A673 (cell line): Measurements from ENCODE around the gene ARID5B. TPM values are rescaled to one million over a fixed set of nuclear protein-coding genes. Genes with fewer than 3 reads are reported as not detected.

Experiments used
- BruUV-seq: library from RNA; stranded (reverse); fragments of 400-500 nt; replicated peaks from 2 replicates; lab custom pipeline; 2021; lab: Mats Ljungman, UMichigan
- CTCF ChIA-PET: fragments of 300-600 bp; sonication (Branson Sonifier 250); formaldehyde crosslinking; loops from one replicate; lab custom pipeline; 2022; ENCODE audit warnings: antibody characterized with exemption; lab: Charles Lee
- POLR2A ChIA-PET: fragments of 300-600 bp; sonication (Branson Sonifier 250); formaldehyde crosslinking; loops from one replicate; lab custom pipeline; 2022; ENCODE audit warnings: antibody characterized with exemption; ENCODE audit not compliant: low non-redundant PET; lab: Charles Lee
- DNase-seq: peaks from one replicate; pipeline ENCODE4 v3.0.0-alpha.2; 2015; ENCODE audit warnings: low spot score
- H3K27ac ChIP-seq: fragments of 200-600 bp; sonication (generic); 2 replicates; pipeline ENCODE4 v1.5.1; 2016; ENCODE audit warnings: mixed run types, low read depth, mild to moderate bottlenecking, mixed read lengths, antibody characterized with exemption, low read length; ENCODE audit not compliant: poor library complexity, severe bottlenecking
- H3K27me3 ChIP-seq: fragments of 200-600 bp; sonication (generic); replicated peaks from 2 replicates; pipeline ENCODE4 v1.6.1; 2017; ENCODE audit warnings: mixed run types, low read depth, mild to moderate bottlenecking, mixed read lengths, antibody characterized with exemption, low read length; ENCODE audit not compliant: insufficient read depth, poor library complexity
- H3K36me3 ChIP-seq: fragments of 200-600 bp; sonication (generic); 2 replicates; pipeline ENCODE4 v1.6.1; 2016; ENCODE audit warnings: mixed run types, mild to moderate bottlenecking, mixed read lengths, antibody characterized with exemption, low read length; ENCODE audit not compliant: insufficient read depth, poor library complexity, severe bottlenecking
- H3K4me1 ChIP-seq: fragments of 200-600 bp; sonication (generic); 2 replicates; pipeline ENCODE4 v1.6.1; 2017; ENCODE audit warnings: mixed run types, mild to moderate bottlenecking, mixed read lengths, antibody characterized with exemption, low read length; ENCODE audit not compliant: insufficient read depth, poor library complexity, severe bottlenecking
- H3K4me3 ChIP-seq: fragments of 200-600 bp; sonication (generic); 2 replicates; pipeline ENCODE4 v1.5.1; 2016; ENCODE audit warnings: low read depth, mixed run types, mild to moderate bottlenecking, mixed read lengths, low read length; ENCODE audit not compliant: poor library complexity, severe bottlenecking
- H3K9me3 ChIP-seq: fragments of 200-600 bp; sonication (generic); 2 replicates; pipeline ENCODE4 v1.6.1; 2016; ENCODE audit warnings: mixed run types, low read depth, mild to moderate bottlenecking, mixed read lengths, antibody characterized with exemption, low read length; ENCODE audit not compliant: poor library complexity, severe bottlenecking
- EZH2 ChIP-seq: fragments of 200-600 bp; sonication (generic); IDR thresholded peaks from 2 replicates; pipeline ENCODE4 v1.6.1; 2017; ENCODE audit warnings: borderline replicate concordance, low read depth, mild to moderate bottlenecking, mixed read lengths, antibody characterized with exemption, low read length; ENCODE audit not compliant: poor library complexity, severe bottlenecking
- intact Hi-C: fragments of 100-400 bp; cut with micrococcal nuclease; formaldehyde crosslinking; loops from one replicate; pipeline ENCODE4 v1.10.0; 2022; ENCODE audit not compliant: unreplicated experiment
- total RNA-seq: library from RNA; stranded (reverse); gene quantifications from 2 replicates; pipeline ENCODE4 v1.2.3, GENCODE V29; 2021
- TF ChIP-seq, protein P1 (sequence below): fragments of 300-800, 200-600 bp; sonication (generic); conservative IDR thresholded peaks from 2 replicates; pipeline ENCODE4 v1.5.1; 2017; ENCODE audit warnings: low read depth, mild to moderate bottlenecking, antibody characterized with exemption, low read length, moderate library complexity, mixed read lengths

ARID5B gene
- total RNA-seq, 1 experiment from 2014 or later: 29.0 TPM

DNA sequence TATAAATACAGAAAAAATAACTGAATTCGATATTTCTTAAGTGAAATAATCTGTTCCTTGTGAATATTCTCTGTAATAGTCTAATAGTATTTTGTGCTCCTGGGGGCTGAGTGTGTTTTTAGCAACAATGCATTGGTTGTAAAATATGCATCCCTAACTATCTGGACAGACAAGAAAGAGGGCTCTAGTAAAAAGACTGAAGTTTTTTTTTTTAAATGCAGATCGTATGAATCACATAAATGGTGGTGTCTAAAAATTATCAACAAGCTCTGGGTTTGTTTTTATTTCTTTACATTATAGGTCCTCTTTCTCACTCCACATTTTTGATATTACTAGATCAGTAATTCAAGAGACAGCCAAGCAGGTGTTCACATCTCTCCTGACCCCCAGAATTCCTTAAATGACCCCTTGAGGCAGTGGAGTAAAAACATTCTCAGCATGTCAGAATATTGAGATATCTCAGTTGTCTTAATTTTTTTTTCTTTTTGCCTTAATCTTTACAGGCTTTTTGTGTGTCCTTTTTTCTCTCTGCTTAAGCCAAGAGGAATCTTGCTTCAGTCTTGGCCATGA lies 18.2 kb downstream of the ARID5B start:
- TF ChIP-seq, protein P1, sequence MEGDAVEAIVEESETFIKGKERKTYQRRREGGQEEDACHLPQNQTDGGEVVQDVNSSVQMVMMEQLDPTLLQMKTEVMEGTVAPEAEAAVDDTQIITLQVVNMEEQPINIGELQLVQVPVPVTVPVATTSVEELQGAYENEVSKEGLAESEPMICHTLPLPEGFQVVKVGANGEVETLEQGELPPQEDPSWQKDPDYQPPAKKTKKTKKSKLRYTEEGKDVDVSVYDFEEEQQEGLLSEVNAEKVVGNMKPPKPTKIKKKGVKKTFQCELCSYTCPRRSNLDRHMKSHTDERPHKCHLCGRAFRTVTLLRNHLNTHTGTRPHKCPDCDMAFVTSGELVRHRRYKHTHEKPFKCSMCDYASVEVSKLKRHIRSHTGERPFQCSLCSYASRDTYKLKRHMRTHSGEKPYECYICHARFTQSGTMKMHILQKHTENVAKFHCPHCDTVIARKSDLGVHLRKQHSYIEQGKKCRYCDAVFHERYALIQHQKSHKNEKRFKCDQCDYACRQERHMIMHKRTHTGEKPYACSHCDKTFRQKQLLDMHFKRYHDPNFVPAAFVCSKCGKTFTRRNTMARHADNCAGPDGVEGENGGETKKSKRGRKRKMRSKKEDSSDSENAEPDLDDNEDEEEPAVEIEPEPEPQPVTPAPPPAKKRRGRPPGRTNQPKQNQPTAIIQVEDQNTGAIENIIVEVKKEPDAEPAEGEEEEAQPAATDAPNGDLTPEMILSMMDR: no peak
- TF ChIP-seq EZH2: no peak
- CTCF ChIA-PET: no interaction called here
- no peak overlapping the region for H3K4me3 ChIP-seq
- H3K27ac ChIP-seq: no peak overlapping the region
- H3K4me1 ChIP-seq: peaks cover 21% of the 10 kb centered on the region
- H3K9me3 ChIP-seq: no peaks in the 10 kb centered on the region
- H3K36me3 ChIP-seq: no peaks in the 10 kb centered on the region
- no peak for DNase-seq
- H3K27me3 ChIP-seq: no peaks in the 10 kb centered on the region
- POLR2A ChIA-PET: no interaction called here
- BruUV-seq: no TSS peak
- intact Hi-C loops: no loop called here

DNA sequence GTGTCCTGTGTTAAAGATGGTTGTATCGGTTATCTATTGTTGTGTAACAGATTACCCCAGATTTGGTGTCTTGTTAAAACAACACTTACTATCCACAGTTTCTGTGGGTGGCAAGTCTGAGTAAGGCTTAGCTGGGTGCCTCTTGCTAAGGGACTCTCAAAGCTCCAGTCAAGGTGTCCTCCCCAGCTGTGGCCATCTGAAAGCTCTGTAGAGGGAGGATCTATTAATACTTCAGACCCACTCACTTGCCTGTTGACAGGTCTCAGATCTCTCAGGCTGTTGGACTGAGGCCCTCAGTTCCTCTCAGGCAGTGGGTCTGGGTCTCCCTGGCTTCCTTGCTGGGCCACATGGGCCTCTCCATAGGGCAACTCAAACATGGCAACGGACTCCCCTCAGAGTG lies 19.6 kb downstream of the ARID5B start:
- intact Hi-C loops: no loop called here
- H3K9me3 ChIP-seq: no peaks in the 10 kb centered on the region
- BruUV-seq: no TSS peak
- no peaks in the 10 kb centered on the region for H3K36me3 ChIP-seq
- H3K27ac ChIP-seq: no peak overlapping the region
- TF ChIP-seq, protein P1: no peak
- no peak for TF ChIP-seq EZH2
- no peak overlapping the region for H3K4me3 ChIP-seq
- ChIA-PET CTCF (no interaction called here), POLR2A (no interaction called here)
- no peak for DNase-seq
- H3K27me3 ChIP-seq: no peaks in the 10 kb centered on the region
- H3K4me1 ChIP-seq: peaks cover 23% of the 10 kb centered on the region

DNA sequence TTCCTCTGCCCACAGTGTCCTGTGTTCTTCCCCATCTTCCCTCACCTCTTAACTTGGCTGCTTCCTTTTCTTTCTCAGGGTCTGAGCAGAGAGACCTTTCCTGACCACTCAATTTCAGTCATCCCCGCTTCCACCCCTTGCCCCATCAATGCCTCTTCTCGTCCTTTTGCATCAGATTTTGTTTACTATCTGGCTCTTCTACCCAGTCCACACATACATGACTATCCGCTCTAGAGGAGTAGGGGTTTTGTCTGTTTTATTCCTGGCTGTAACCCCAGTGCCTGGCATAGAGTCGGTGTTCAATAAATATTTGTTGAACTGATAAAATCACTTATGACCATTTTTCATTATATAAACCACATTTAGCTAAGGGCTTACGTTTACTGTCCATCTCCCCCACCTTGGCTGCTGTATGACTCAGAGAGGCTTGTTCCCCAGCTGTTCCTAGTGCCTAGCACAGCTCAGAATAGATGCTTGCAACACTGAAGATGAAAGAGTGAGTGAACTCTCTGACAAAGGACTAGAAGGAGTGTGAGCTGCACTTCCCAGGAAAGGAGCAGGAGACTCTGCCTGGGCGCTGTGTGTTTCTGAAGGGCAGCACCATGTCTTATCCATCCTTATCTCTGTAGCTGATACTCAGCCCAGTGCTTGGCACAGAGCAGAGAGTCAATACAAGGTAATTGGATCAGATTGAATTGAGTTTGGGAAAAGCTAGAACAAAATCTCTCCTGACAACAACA lies 21.9 kb downstream of the ARID5B start:
- no TSS peak for BruUV-seq
- CTCF ChIA-PET: no interaction called here
- POLR2A ChIA-PET: no interaction called here

More for the DNA sequence above, 21.9 kb downstream of the ARID5B start:
- no peaks in the 10 kb centered on the region for H3K9me3 ChIP-seq
- no peak for DNase-seq
- intact Hi-C loops: no loop called here
- peaks cover 23% of the 10 kb centered on the region for H3K4me1 ChIP-seq
- no peaks in the 10 kb centered on the region for H3K27me3 ChIP-seq
- no peaks in the 10 kb centered on the region for H3K36me3 ChIP-seq
- TF ChIP-seq EZH2: no peak
- TF ChIP-seq, protein P1: no peak
- no peak overlapping the region for H3K27ac ChIP-seq
- H3K4me3 ChIP-seq: no peak overlapping the region
